ENCODE results near the gene VPS13A. TPM values are rescaled to one million over a fixed set of nuclear protein-coding genes. Genes with fewer than 3 reads are reported as not detected.

Gene VPS13A
- total RNA-seq, 1 donor from 2014 or later, result 29.3 TPM

- H3K4me1 Mint-ChIP-seq, result peaks cover 14% of the 10 kb centered on the region
- no peak overlapping the region for H3K27ac Mint-ChIP-seq (ENCODE audit: unreplicated experiment)
- no peak overlapping the region for H3K4me3 Mint-ChIP-seq
- TF ChIP-seq, protein P1, sequence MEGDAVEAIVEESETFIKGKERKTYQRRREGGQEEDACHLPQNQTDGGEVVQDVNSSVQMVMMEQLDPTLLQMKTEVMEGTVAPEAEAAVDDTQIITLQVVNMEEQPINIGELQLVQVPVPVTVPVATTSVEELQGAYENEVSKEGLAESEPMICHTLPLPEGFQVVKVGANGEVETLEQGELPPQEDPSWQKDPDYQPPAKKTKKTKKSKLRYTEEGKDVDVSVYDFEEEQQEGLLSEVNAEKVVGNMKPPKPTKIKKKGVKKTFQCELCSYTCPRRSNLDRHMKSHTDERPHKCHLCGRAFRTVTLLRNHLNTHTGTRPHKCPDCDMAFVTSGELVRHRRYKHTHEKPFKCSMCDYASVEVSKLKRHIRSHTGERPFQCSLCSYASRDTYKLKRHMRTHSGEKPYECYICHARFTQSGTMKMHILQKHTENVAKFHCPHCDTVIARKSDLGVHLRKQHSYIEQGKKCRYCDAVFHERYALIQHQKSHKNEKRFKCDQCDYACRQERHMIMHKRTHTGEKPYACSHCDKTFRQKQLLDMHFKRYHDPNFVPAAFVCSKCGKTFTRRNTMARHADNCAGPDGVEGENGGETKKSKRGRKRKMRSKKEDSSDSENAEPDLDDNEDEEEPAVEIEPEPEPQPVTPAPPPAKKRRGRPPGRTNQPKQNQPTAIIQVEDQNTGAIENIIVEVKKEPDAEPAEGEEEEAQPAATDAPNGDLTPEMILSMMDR (conservative IDR thresholded peaks at IDR 0.05), result no peak
- DNase-seq (ENCODE audit: low read depth, low spot score), result no peak
- H3K9me3 Mint-ChIP-seq, result no peaks in the 10 kb centered on the region
- peaks cover 6% of the 10 kb centered on the region for H3K36me3 Mint-ChIP-seq (ENCODE audit: low read depth)
- H3K27me3 Mint-ChIP-seq (ENCODE audit: low read depth), result no peaks in the 10 kb centered on the region
These were observed 6.2 kb downstream of the VPS13A start for GRCh38 chr9:77183581-77183980.

DNA sequence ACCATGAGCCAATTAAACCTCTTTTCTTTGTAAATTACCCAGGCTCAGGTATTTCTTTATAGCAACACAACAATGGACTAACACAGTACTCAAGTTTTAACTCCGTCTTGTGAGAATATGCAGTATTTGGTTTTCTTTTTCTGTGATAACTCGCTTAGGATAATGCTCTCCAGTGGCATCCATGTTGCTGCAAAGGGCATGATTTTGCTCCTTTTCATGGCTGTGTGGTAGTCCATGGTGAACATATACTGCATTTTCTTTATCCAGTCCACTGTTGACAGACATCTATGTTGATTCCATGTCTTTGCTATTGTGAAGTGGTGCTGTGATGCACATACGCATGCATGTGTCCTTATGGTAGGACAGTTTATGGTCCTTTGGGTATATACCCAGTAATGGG lies 10.9 kb downstream of the VPS13A start:
- TF ChIP-seq, protein P1 (conservative IDR thresholded peaks at IDR 0.05), result no peak
- Mint-ChIP-seq H3K4me3 (no peak overlapping the region), H3K9me3 (peaks cover 11% of the 10 kb centered on the region), H3K4me1 (peaks cover 5% of the 10 kb centered on the region), H3K36me3 (ENCODE audit: low read depth) (peaks cover 12% of the 10 kb centered on the region), H3K27me3 (ENCODE audit: low read depth) (no peaks in the 10 kb centered on the region), H3K27ac (ENCODE audit: unreplicated experiment) (no peak overlapping the region)
- no peak for DNase-seq (ENCODE audit: low read depth, low spot score)

- no peak overlapping the region for H3K4me3 Mint-ChIP-seq
- DNase-seq (ENCODE audit: low read depth, low spot score), result no peak
- TF ChIP-seq, protein P1 (conservative IDR thresholded peaks at IDR 0.05), result no peak
- H3K36me3 Mint-ChIP-seq (ENCODE audit: low read depth), result peaks cover 6% of the 10 kb centered on the region
- H3K4me1 Mint-ChIP-seq, result peaks cover 5% of the 10 kb centered on the region
- no peak overlapping the region for H3K27ac Mint-ChIP-seq (ENCODE audit: unreplicated experiment)
- H3K9me3 Mint-ChIP-seq, result peaks cover 8% of the 10 kb centered on the region
- H3K27me3 Mint-ChIP-seq (ENCODE audit: low read depth), result no peaks in the 10 kb centered on the region
These were observed 17.1 kb downstream of the VPS13A start for GRCh38 chr9:77194423-77194822.

DNA sequence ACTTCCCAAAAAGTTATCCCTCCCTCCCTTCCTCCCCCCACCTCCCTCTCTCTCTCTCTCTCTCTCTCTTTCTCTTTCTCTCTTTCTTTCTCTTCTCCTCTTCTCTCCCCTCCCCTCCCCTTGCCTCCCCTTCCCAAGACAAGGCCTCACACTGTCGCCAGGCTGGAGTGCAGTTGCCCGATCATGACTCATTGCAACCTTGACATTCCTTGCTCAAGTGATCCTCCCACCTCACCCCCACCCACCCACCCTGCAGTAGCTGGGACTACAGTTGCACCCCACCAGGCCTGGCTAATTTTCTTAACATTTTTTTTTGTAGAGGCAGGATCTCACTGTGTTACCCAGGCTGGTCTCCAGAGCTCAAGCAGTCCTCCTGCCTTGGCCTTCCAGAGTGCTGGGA lies 32.8 kb downstream of the VPS13A start:
- TF ChIP-seq, protein P1 (conservative IDR thresholded peaks at IDR 0.05), result no peak
- Mint-ChIP-seq H3K36me3 (ENCODE audit: low read depth) (peaks cover 2% of the 10 kb centered on the region), H3K27ac (ENCODE audit: unreplicated experiment) (no peak overlapping the region), H3K4me1 (no peaks in the 10 kb centered on the region), H3K4me3 (no peak overlapping the region), H3K27me3 (ENCODE audit: low read depth) (no peaks in the 10 kb centered on the region), H3K9me3 (no peaks in the 10 kb centered on the region)
- DNase-seq (ENCODE audit: low read depth, low spot score), result no peak

DNA sequence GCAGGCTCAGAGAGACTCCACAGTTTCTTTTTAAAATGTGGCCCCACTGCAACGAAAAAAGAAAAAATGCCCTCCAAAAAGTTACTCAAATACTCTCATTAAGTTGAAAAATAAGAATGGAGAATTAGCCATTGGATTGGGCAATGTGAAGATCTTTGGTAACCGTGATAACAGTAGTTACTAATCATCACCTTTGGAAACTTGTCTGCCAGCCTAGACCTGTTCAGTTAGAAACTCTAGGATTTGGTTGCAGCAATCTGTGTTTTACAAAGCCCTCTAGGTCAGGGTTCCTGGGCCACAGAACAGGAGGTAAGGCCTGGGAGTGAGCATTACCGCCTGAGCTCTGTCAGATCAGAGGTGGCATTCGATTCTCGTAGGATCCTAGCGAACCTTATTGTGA lies 34.2 kb downstream of the VPS13A start:
- no peak for DNase-seq (ENCODE audit: low read depth, low spot score)
- Mint-ChIP-seq H3K27me3 (ENCODE audit: low read depth) (no peaks in the 10 kb centered on the region), H3K27ac (ENCODE audit: unreplicated experiment) (no peak overlapping the region), H3K4me1 (no peaks in the 10 kb centered on the region), H3K36me3 (ENCODE audit: low read depth) (peaks cover 4% of the 10 kb centered on the region), H3K9me3 (no peaks in the 10 kb centered on the region), H3K4me3 (no peak overlapping the region)
- TF ChIP-seq, protein P1 (conservative IDR thresholded peaks at IDR 0.05), result no peak

DNA sequence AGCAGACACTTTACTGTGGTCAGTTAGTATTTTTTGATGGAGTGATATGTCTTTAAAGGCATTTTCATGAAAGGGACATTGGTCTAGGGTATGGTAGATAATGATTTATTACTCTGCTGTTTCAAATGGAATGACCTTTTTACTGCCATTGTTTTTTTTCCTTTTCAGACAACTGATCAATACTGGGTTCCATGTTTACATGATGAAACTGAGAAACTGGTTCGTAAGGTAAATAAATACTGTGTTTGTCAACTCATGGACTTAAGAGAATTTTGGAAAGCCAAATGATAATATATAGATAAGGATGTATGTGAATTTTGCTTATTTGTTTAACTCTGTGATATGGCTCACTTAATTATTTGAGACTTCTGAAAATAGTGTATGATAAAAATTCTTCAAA lies 35.5 kb downstream of the VPS13A start:
- Mint-ChIP-seq H3K4me3 (no peak overlapping the region), H3K36me3 (ENCODE audit: low read depth) (peaks cover 3% of the 10 kb centered on the region), H3K27me3 (ENCODE audit: low read depth) (no peaks in the 10 kb centered on the region), H3K4me1 (no peaks in the 10 kb centered on the region), H3K27ac (ENCODE audit: unreplicated experiment) (no peak overlapping the region), H3K9me3 (no peaks in the 10 kb centered on the region)
- TF ChIP-seq, protein P1 (conservative IDR thresholded peaks at IDR 0.05), result no peak
- no peak for DNase-seq (ENCODE audit: low read depth, low spot score)
